CD14-positive monocyte (primary cell): ENCODE results near the gene ANGPTL4. TPM values are rescaled to one million over a fixed set of nuclear protein-coding genes. Genes with fewer than 3 reads are reported as not detected.

Experiments
- DNase-seq, 3 donors: peaks; one replicate each; pipeline ENCODE4 v3.0.0-alpha.2; 2011 to 2022
- H2AFZ ChIP-seq: 2 replicates; pipeline ENCODE4 v1.6.0; 2012; ENCODE audit warnings: mild to moderate bottlenecking, low read depth, low read length, inconsistent platforms; ENCODE audit not compliant: insufficient read depth, poor library complexity, severe bottlenecking
- H3K27ac ChIP-seq, 2 donors: 1 replicate in 1 of 2; 2 replicates in 1 of 2; pipeline ENCODE4 v1.5.1; 2012 to 2013; ENCODE audit warnings: low read length in 2 of 2, control low read depth in 1 of 2, inconsistent platforms in 1 of 2, low read depth in 1 of 2, mild to moderate bottlenecking in 1 of 2
- H3K27me3 ChIP-seq, 2 donors: one replicate each; pipeline versions ENCODE4 v1.6.0 to v1.6.1; 2011 to 2013; ENCODE audit warnings: low read length in 2 of 2; ENCODE audit not compliant: control insufficient read depth in 2 of 2, insufficient read depth in 2 of 2
- H3K36me3 ChIP-seq, 2 donors: replicated peaks in 1 of 2; 1 replicate in 1 of 2; 2 replicates in 1 of 2; pipeline versions ENCODE4 v1.5.1 to v1.6.1; 2012 to 2013; ENCODE audit warnings: low read length in 2 of 2, control low read depth in 1 of 2, inconsistent platforms in 1 of 2, mild to moderate bottlenecking in 1 of 2; ENCODE audit not compliant: insufficient read depth in 2 of 2, control insufficient read depth in 1 of 2
- H3K4me1 ChIP-seq, 2 donors: 1 replicate in 1 of 2; 2 replicates in 1 of 2; pipeline versions ENCODE4 v1.5.1 to v1.6.1; 2012 to 2013; ENCODE audit warnings: low read length in 2 of 2, control low read depth in 1 of 2, inconsistent platforms in 1 of 2, mild to moderate bottlenecking in 1 of 2, moderate library complexity in 1 of 2; ENCODE audit not compliant: insufficient read depth in 2 of 2, control insufficient read depth in 1 of 2
- H3K4me2 ChIP-seq: replicated peaks from 2 replicates; pipeline ENCODE3; 2012; ENCODE audit warnings: low read length, moderate library complexity, mild to moderate bottlenecking; ENCODE audit not compliant: poor library complexity, severe bottlenecking; ENCODE audit errors: extremely low read depth
- H3K4me3 ChIP-seq, 3 experiments: fragments of 200-600 bp in 1 of 3; sonication (generic) in 1 of 3; replicated peaks in 1 of 3; 1 replicate in 2 of 3; 2 replicates in 1 of 3; pipeline ENCODE4 v1.5.1; 2011 to 2013; ENCODE audit warnings: low read length in 3 of 3, mild to moderate bottlenecking in 3 of 3, control low read depth in 2 of 3, low read depth in 2 of 3, inconsistent platforms in 1 of 3, moderate library complexity in 1 of 3
- H3K79me2 ChIP-seq: 2 replicates; pipeline ENCODE4 v1.6.0; 2012; ENCODE audit warnings: mild to moderate bottlenecking, control low read depth, inconsistent platforms, low read length, moderate library complexity; ENCODE audit not compliant: insufficient read depth
- H3K9ac ChIP-seq: 2 replicates; pipeline ENCODE4 v1.6.0; 2017; ENCODE audit warnings: low read length, mild to moderate bottlenecking; ENCODE audit not compliant: insufficient read depth, poor library complexity, severe bottlenecking
- H3K9me3 ChIP-seq, 2 donors: replicated peaks in 1 of 2; 1 replicate in 1 of 2; 2 replicates in 1 of 2; pipeline versions ENCODE4 v1.5.1 to v1.6.1; 2012 to 2013; ENCODE audit warnings: low read length in 2 of 2, control low read depth in 1 of 2; ENCODE audit not compliant: control insufficient read depth in 1 of 2, insufficient read depth in 1 of 2
- H4K20me1 ChIP-seq: 2 replicates; pipeline ENCODE4 v1.6.0; 2012; ENCODE audit warnings: mild to moderate bottlenecking, low read length, control low read depth, moderate library complexity; ENCODE audit not compliant: insufficient read depth
- H3K27ac Mint-ChIP-seq, 7 donors: one replicate each; pipeline ENCODE4 v1.8.0; 2020; ENCODE audit warnings: mild to moderate bottlenecking in 7 of 7, mixed read lengths in 7 of 7, moderate library complexity in 6 of 7, inconsistent platforms in 2 of 7
- H3K27me3 Mint-ChIP-seq, 3 donors: one replicate each; pipeline ENCODE4 v1.8.0; 2021 to 2022; ENCODE audit warnings: low read depth in 3 of 3, mild to moderate bottlenecking in 3 of 3, mixed read lengths in 3 of 3, moderate library complexity in 3 of 3, inconsistent platforms in 1 of 3
- H3K36me3 Mint-ChIP-seq, 2 donors: one replicate each; pipeline ENCODE4 v1.8.0; 2020; ENCODE audit warnings: mixed read lengths in 2 of 2, inconsistent platforms in 1 of 2, mild to moderate bottlenecking in 1 of 2
- H3K4me1 Mint-ChIP-seq: one replicate; pipeline ENCODE4 v1.8.0; 2020; ENCODE audit warnings: mild to moderate bottlenecking, mixed read lengths
- H3K4me3 Mint-ChIP-seq, 2 donors: one replicate each; pipeline ENCODE4 v1.8.0; 2020; ENCODE audit warnings: mild to moderate bottlenecking in 2 of 2, mixed read lengths in 2 of 2, moderate library complexity in 1 of 2
- H3K9me3 Mint-ChIP-seq, 7 donors: one replicate each; pipeline ENCODE4 v1.8.0; 2020 to 2022; ENCODE audit warnings: mixed read lengths in 7 of 7, mild to moderate bottlenecking in 6 of 7, moderate library complexity in 6 of 7, inconsistent platforms in 2 of 7
- WGBS: methylation state at CpG from one replicate; pipeline ENCODE4 v1.1.5; 2013; ENCODE audit warnings: missing lambda C conversion rate; ENCODE audit not compliant: insufficient coverage; 5-methylcytosine and 5-hydroxymethylcytosine counted together
- intact Hi-C, 2 donors: fragments of 100-400 bp; cut with micrococcal nuclease; formaldehyde crosslinking; loops; one replicate each; pipeline versions ENCODE4 v1.15.0 to v1.15.1; 2023
- polyA plus RNA-seq, 3 donors: library from polyadenylated mRNA; depleted of rRNA in 1 of 3; unstranded in 2 of 3; stranded (reverse) in 1 of 3; fragments of 300-500 nt in 2 of 3; fragments of >200 nt in 1 of 3; fragmentation: Illumina TruSeq in 2 of 3; gene quantifications; 1 replicate in 2 of 3; 2 replicates in 1 of 3; pipeline ENCODE4 v1.2.3, GENCODE V29; 2012 to 2021
- TF ChIP-seq, protein P1 (sequence below): fragments of 200-600 bp; IDR thresholded peaks from one replicate; pipeline ENCODE4 v1.8.0; 2022; ENCODE audit warnings: antibody characterized with exemption, mild to moderate bottlenecking

ANGPTL4 gene
- polyA plus RNA-seq, 3 donors = not detected

DNA sequence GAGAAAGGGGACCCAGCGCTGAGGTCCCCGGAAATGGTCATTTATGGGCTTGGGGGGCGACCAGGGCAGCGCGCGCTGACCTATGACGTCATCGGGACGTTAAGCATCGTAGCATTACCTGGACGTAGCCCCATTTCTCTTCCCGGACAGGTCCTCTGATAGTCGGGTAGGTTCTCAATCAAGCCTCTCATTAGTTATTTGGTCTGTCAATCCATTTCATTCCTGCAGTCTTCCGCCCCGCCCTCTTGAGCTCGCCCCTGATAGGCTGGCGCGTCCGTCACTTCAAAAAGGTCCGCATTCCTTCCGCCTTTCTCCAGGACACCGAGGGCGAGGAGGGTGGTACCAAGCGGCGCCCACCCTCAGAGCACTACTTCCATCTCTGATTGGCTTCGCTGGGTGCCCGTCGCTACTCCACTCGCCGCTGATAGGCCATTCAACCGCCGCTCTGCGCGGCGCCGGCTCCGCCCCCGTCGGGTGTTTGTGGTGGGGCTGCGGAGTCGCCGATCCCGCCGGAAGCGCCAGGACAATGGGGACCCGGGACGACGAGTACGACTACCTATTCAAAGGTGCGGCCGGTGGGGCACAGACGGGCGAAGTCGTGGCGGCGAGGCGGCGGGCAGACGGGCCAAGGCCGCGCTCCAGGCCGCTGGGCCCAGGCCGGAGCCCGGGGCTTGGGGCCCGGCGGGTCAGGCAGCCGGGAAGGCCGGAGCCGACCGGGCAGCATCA, 26.1 kb downstream of the ANGPTL4 start, which contains the start of gene RAB11B:
Gene RAB11B, plus strand, starts transcription at position 470 of the 726 bp plus-strand sequence. Its CDS starts 57 bp downstream, at position 527.
- Histone ChIP-seq H3K36me3 (no peaks in the 10 kb centered on the region), H3K9ac (peak within 1 kb of the TSS; percentile 95), H2AFZ (peak within 1 kb of the TSS; percentile 72), H3K4me3 (peak within 1 kb of the TSS; percentile 53 to 76 (median 64)), H3K79me2 (peaks cover 43% of the 10 kb centered on the region), H4K20me1 (peaks cover 44% of the 10 kb centered on the region), H3K4me1 (peaks cover 18 to 25% of the 10 kb centered on the region in 2 donors), H3K27ac (peak within 1 kb of the TSS; percentile 61 to 89), H3K27me3 (no peaks in the 10 kb centered on the region), H3K9me3 (peaks cover 0 to 3% of the 10 kb centered on the region in 2 donors), H3K4me2 (peak within 1 kb of the TSS; percentile 70)
- Mint-ChIP-seq H3K9me3 (peaks cover 6 to 9% (median 8%) of the 10 kb centered on the region in 7 donors), H3K4me1 (peaks cover 28% of the 10 kb centered on the region), H3K27me3 (no peaks in the 10 kb centered on the region), H3K4me3 (peak within 1 kb of the TSS; percentile 88 to 91), H3K27ac (peak within 1 kb of the TSS; percentile 91 to 98 (median 96)), H3K36me3 (peaks cover 11 to 30% of the 10 kb centered on the region in 2 donors)
- DNase-seq = peak; percentile 99
- intact Hi-C loops = loop anchor here in 1 of 2 donors (2.0 kb wide), 2 partner anchors 35 to 69 kb away; partner anchors contain the start of genes NDUFA7 and RPS28
- TF ChIP-seq, protein P1, sequence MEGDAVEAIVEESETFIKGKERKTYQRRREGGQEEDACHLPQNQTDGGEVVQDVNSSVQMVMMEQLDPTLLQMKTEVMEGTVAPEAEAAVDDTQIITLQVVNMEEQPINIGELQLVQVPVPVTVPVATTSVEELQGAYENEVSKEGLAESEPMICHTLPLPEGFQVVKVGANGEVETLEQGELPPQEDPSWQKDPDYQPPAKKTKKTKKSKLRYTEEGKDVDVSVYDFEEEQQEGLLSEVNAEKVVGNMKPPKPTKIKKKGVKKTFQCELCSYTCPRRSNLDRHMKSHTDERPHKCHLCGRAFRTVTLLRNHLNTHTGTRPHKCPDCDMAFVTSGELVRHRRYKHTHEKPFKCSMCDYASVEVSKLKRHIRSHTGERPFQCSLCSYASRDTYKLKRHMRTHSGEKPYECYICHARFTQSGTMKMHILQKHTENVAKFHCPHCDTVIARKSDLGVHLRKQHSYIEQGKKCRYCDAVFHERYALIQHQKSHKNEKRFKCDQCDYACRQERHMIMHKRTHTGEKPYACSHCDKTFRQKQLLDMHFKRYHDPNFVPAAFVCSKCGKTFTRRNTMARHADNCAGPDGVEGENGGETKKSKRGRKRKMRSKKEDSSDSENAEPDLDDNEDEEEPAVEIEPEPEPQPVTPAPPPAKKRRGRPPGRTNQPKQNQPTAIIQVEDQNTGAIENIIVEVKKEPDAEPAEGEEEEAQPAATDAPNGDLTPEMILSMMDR = no peak
- WGBS = under 1% methylated on average over 67 of the region's 70 CpGs

GRCh38 chr19:8390617-8390981, 26.6 kb downstream of the ANGPTL4 start:
- Histone ChIP-seq H4K20me1 (peaks cover 50% of the 10 kb centered on the region), H3K9ac (peak overlapping the region; percentile 95), H3K4me3 (peak overlapping the region; percentile 53 to 76 (median 64)), H3K9me3 (peaks cover 0 to 3% of the 10 kb centered on the region in 2 donors), H3K4me2 (peak overlapping the region; percentile 70), H3K27ac (peak overlapping the region; percentile 56 to 89), H3K4me1 (peaks cover 18 to 20% of the 10 kb centered on the region in 2 donors), H3K79me2 (peaks cover 48% of the 10 kb centered on the region), H2AFZ (peak overlapping the region; percentile 72), H3K36me3 (no peaks in the 10 kb centered on the region), H3K27me3 (no peaks in the 10 kb centered on the region)
- peak; percentile 91 to 93 (median 92) for DNase-seq
- Mint-ChIP-seq H3K4me1 (peaks cover 23% of the 10 kb centered on the region), H3K27ac (peak overlapping the region; percentile 32 to 91 (median 85)), H3K9me3 (peaks cover 6 to 9% (median 8%) of the 10 kb centered on the region in 7 donors), H3K36me3 (peaks cover 13 to 35% of the 10 kb centered on the region in 2 donors), H3K27me3 (no peaks in the 10 kb centered on the region), H3K4me3 (peak overlapping the region; percentile 58 to 62)
- TF ChIP-seq, protein P1 = no peak
- 0% methylated on average over 23 of the region's 28 CpGs for whole genome bisulfite sequencing
- intact Hi-C loops = loop anchor here in 1 of 2 donors (2.0 kb wide), 2 partner anchors 36 to 70 kb away; partner anchors contain the start of genes NDUFA7 and RPS28
